ENCODE measurements around the gene ERP44.
"Not testable (repeated sequence)": the region's sequence is repeated elsewhere in the genome, so short reads cannot be mapped to it uniquely, and the experiment has no call there.

- TF ChIP-seq YY1 (IDR thresholded peaks at IDR 0.05; ENCODE audit: insufficient read depth, insufficient read length); ZNF274 (IDR thresholded peaks at IDR 0.05; ENCODE audit: low read depth, low read length): not testable (repeated sequence)
Observed at GRCh38 chr9:100141862-100142261, 43.1 kb upstream of the ERP44 start.

Data from NT2/D1 (cell line).